ENCODE data around the gene ISYNA1.

ISYNA1 gene

DNA sequence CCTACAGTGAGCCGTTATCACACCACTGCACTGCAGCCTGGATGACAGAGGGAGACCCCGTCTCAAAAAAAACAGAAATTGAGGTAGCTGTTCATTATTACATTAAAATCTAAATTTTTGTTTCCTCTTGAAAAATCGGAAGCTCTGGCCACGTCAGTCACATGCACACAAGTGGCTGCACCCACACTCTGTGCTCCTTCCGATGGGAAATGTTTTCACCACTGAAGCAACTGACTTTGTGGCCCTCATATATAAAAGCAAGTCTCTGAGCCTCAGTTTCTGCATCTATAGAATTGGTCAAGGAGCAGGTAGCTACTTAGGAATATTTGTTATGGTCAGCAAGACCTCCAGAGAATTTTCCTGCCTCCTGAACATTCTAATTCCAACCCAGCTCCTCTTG lies 45.0 kb downstream of the ISYNA1 start:
- Histone ChIP-seq H3K27ac (ENCODE audit: low read depth, low read length) (no peak overlapping the region), H3K18ac (ENCODE audit: low read length) (no peak overlapping the region), H3K4me2 (ENCODE audit: low read length) (no peak overlapping the region), H2BK15ac (replicated peaks; ENCODE audit: low read depth) (no peak overlapping the region), H4K8ac (ENCODE audit: low read depth, low read length) (no peak overlapping the region), H3K27me3 (ENCODE audit: insufficient read depth, low read length, poor library complexity) (no peaks in the 10 kb centered on the region), H3K56ac (ENCODE audit: low read length) (no peak overlapping the region), H3K79me2 (ENCODE audit: control insufficient read depth, insufficient read depth, low read length) (no peaks in the 10 kb centered on the region), H3K23ac (ENCODE audit: low read length) (no peak overlapping the region), H3K4ac (ENCODE audit: low read depth, low read length) (no peak overlapping the region), H3K36me3 (ENCODE audit: control insufficient read depth, insufficient read depth, low read length) (no peaks in the 10 kb centered on the region), H3K4me3 (ENCODE audit: low read length) (no peak overlapping the region), H2BK120ac (ENCODE audit: low read depth, low read length) (no peak overlapping the region), H2BK5ac (ENCODE audit: low read length) (no peak overlapping the region), H3K79me1 (ENCODE audit: low read length) (no peaks in the 10 kb centered on the region), H2AK5ac (ENCODE audit: low read length) (no peak overlapping the region), H3K4me1 (ENCODE audit: control insufficient read depth, low read depth, low read length) (no peaks in the 10 kb centered on the region), H4K5ac (ENCODE audit: low read length) (no peak overlapping the region), H3K9ac (ENCODE audit: low read length) (no peak overlapping the region)
- DNase-seq = no peak
- no CpG with 5 or more reads among the region's 5 CpGs for WGBS (ENCODE audit: extremely low coverage, insufficient coverage, low lambda C conversion rate)

DNA sequence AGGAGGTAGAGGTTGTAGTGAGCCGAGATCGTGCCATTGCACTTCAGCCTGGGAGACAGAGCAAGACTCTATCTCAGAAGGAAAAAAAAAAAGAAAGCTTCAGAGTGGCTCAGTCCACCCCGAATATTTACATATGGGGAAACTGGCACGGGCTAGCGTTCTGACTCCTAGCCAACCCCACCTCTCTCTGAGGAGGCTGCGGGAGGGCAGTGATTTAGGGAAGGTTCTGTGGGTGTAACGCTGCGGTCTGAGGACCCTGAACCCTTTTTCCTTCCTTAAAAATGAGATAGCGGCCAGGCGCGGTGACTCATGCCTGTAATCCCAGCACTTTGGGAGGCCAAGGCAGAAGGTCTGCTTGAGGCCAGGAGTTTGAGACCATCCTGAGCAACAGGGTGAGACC lies 45.5 kb downstream of the ISYNA1 start:
- Histone ChIP-seq H3K27me3 (ENCODE audit: insufficient read depth, low read length, poor library complexity) (no peaks in the 10 kb centered on the region), H3K27ac (ENCODE audit: low read depth, low read length) (no peak overlapping the region), H2AK5ac (ENCODE audit: low read length) (no peak overlapping the region), H3K4ac (ENCODE audit: low read depth, low read length) (no peak overlapping the region), H2BK120ac (ENCODE audit: low read depth, low read length) (no peak overlapping the region), H3K56ac (ENCODE audit: low read length) (no peak overlapping the region), H3K79me1 (ENCODE audit: low read length) (no peaks in the 10 kb centered on the region), H3K23ac (ENCODE audit: low read length) (no peak overlapping the region), H3K36me3 (ENCODE audit: control insufficient read depth, insufficient read depth, low read length) (no peaks in the 10 kb centered on the region), H3K18ac (ENCODE audit: low read length) (no peak overlapping the region), H3K79me2 (ENCODE audit: control insufficient read depth, insufficient read depth, low read length) (no peaks in the 10 kb centered on the region), H3K4me2 (ENCODE audit: low read length) (no peak overlapping the region), H4K8ac (ENCODE audit: low read depth, low read length) (no peak overlapping the region), H2BK5ac (ENCODE audit: low read length) (no peak overlapping the region), H3K4me3 (ENCODE audit: low read length) (no peak overlapping the region), H3K4me1 (ENCODE audit: control insufficient read depth, low read depth, low read length) (no peaks in the 10 kb centered on the region), H2BK15ac (replicated peaks; ENCODE audit: low read depth) (no peak overlapping the region), H3K9ac (ENCODE audit: low read length) (no peak overlapping the region), H4K5ac (ENCODE audit: low read length) (no peak overlapping the region)
- no CpG with 5 or more reads among the region's 11 CpGs for WGBS (ENCODE audit: extremely low coverage, insufficient coverage, low lambda C conversion rate)
- DNase-seq = no peak

DNA sequence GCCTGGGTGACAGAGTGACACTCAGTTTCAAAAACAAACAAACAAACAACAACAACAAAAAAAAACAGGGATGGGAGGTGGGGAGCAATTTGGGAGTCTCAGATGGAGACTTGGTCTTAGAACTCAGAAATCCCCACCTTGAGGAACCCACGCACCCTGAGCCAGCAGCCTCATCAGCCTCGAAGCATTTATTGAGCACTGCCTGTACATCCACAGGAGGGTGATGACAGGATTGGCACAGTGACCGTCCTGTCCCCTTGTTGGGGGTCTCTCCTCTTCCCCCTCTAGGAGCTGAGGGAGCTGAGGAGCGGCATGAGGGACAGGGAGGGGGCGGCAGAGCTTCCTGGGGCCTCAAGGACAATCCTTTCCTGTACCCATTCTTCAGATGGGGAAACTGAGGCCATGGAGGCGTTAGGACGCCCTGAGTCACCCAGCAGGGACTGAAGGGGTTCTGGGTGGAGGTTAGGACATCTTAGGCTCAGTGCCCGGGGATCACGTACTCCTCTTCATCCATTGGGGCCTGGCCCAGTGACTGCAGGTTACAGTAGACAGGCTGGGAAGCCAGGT lies 46.3 kb downstream of the ISYNA1 start:
- no peak overlapping the region for H3K27ac ChIP-seq (ENCODE audit: low read depth, low read length)
- no peak overlapping the region for H2BK5ac ChIP-seq (ENCODE audit: low read length)
- H3K18ac ChIP-seq (ENCODE audit: low read length) = no peak overlapping the region
- H3K9ac ChIP-seq (ENCODE audit: low read length) = no peak overlapping the region
- no peaks in the 10 kb centered on the region for H3K27me3 ChIP-seq (ENCODE audit: insufficient read depth, low read length, poor library complexity)
- no peak for DNase-seq
- WGBS (ENCODE audit: extremely low coverage, insufficient coverage, low lambda C conversion rate) = no CpG with 5 or more reads among the region's 9 CpGs
- H3K4me1 ChIP-seq (ENCODE audit: control insufficient read depth, low read depth, low read length) = no peaks in the 10 kb centered on the region
- H2BK15ac ChIP-seq (replicated peaks; ENCODE audit: low read depth) = no peak overlapping the region
- H3K79me1 ChIP-seq (ENCODE audit: low read length) = no peaks in the 10 kb centered on the region
- H3K79me2 ChIP-seq (ENCODE audit: control insufficient read depth, insufficient read depth, low read length) = no peaks in the 10 kb centered on the region
- H3K4me3 ChIP-seq (ENCODE audit: low read length) = no peak overlapping the region
- no peaks in the 10 kb centered on the region for H3K36me3 ChIP-seq (ENCODE audit: control insufficient read depth, insufficient read depth, low read length)
- H3K23ac ChIP-seq (ENCODE audit: low read length) = no peak overlapping the region
- H4K5ac ChIP-seq (ENCODE audit: low read length) = no peak overlapping the region
- no peak overlapping the region for H3K4ac ChIP-seq (ENCODE audit: low read depth, low read length)
- H3K56ac ChIP-seq (ENCODE audit: low read length) = no peak overlapping the region
- no peak overlapping the region for H3K4me2 ChIP-seq (ENCODE audit: low read length)
- H2AK5ac ChIP-seq (ENCODE audit: low read length) = no peak overlapping the region
- no peak overlapping the region for H2BK120ac ChIP-seq (ENCODE audit: low read depth, low read length)
- H4K8ac ChIP-seq (ENCODE audit: low read depth, low read length) = no peak overlapping the region

DNA sequence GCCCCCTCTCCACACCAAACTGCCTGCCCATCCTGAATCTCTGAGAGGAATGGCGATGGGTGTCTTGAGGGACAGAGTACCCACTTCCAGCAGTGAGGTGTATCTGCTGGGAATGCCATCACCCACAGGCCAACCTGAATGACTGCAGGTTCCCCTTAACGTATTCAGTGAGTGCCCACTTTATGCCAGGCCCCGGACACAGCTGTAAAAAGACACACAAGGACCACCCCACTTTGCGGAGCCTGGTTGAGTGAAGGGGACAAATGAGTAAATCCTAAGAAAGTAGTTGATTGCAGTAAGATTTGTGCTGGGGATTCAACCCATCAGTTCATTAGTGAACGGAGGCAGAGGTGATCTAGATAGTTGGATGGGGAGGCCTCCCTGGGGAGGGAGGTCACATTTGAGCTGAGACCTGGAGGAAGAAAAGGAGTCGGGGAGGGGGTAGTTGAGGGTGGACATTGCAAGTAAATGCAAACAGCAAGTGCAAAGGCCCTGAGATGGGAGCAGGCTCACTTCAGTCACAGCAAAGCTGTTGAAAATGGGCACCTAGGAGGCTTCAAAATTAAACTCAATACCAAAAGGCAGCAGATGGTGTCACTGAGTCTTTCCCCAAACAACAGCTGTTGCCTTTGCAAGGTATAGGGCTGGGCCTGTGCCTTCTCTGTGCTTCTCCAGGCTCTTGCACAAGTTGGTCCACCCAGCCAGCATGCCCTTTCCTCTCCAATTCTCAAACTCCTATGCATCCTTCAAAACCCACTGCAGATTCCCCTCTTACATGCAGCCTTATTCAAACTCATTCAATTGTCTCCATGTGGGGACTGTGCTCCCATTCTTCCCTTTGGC lies 47.6 kb downstream of the ISYNA1 start:
- Histone ChIP-seq H4K8ac (ENCODE audit: low read depth, low read length) (no peak overlapping the region), H3K27ac (ENCODE audit: low read depth, low read length) (no peak overlapping the region), H2BK15ac (replicated peaks; ENCODE audit: low read depth) (no peak overlapping the region), H3K79me2 (ENCODE audit: control insufficient read depth, insufficient read depth, low read length) (no peaks in the 10 kb centered on the region), H3K9ac (ENCODE audit: low read length) (no peak overlapping the region), H2BK120ac (ENCODE audit: low read depth, low read length) (no peak overlapping the region), H4K5ac (ENCODE audit: low read length) (no peak overlapping the region), H3K4me2 (ENCODE audit: low read length) (no peak overlapping the region), H3K27me3 (ENCODE audit: insufficient read depth, low read length, poor library complexity) (no peaks in the 10 kb centered on the region), H2AK5ac (ENCODE audit: low read length) (no peak overlapping the region), H3K4ac (ENCODE audit: low read depth, low read length) (no peak overlapping the region), H3K36me3 (ENCODE audit: control insufficient read depth, insufficient read depth, low read length) (no peaks in the 10 kb centered on the region), H3K56ac (ENCODE audit: low read length) (no peak overlapping the region), H3K4me3 (ENCODE audit: low read length) (no peak overlapping the region), H2BK5ac (ENCODE audit: low read length) (no peak overlapping the region), H3K18ac (ENCODE audit: low read length) (no peak overlapping the region), H3K79me1 (ENCODE audit: low read length) (no peaks in the 10 kb centered on the region), H3K4me1 (ENCODE audit: control insufficient read depth, low read depth, low read length) (no peaks in the 10 kb centered on the region), H3K23ac (ENCODE audit: low read length) (no peak overlapping the region)
- WGBS (ENCODE audit: extremely low coverage, insufficient coverage, low lambda C conversion rate) = no CpG with 5 or more reads among the region's 6 CpGs
- DNase-seq = no peak

DNA sequence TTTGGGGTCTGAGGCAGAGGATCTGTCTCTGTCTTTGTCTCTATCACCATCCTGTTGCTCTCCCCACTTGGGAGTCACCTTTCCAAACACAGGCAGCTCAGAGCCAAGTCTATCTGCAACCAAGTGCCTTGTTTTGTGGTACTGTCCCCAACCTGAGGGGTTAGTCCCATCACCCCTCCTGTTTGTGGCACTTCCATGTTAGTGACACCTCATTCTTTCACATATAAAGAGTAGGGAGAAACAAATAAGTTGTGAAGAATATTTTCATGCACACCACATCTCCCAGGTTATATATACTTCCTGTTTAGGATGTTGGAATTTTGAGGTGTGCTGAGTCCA lies 48.2 kb downstream of the ISYNA1 start:
- Histone ChIP-seq H3K18ac (ENCODE audit: low read length) (no peak overlapping the region), H2BK15ac (replicated peaks; ENCODE audit: low read depth) (no peak overlapping the region), H3K4me2 (ENCODE audit: low read length) (no peak overlapping the region), H3K79me2 (ENCODE audit: control insufficient read depth, insufficient read depth, low read length) (no peaks in the 10 kb centered on the region), H3K27me3 (ENCODE audit: insufficient read depth, low read length, poor library complexity) (no peaks in the 10 kb centered on the region), H3K4ac (ENCODE audit: low read depth, low read length) (no peak overlapping the region), H2BK120ac (ENCODE audit: low read depth, low read length) (no peak overlapping the region), H3K36me3 (ENCODE audit: control insufficient read depth, insufficient read depth, low read length) (no peaks in the 10 kb centered on the region), H3K23ac (ENCODE audit: low read length) (no peak overlapping the region), H3K79me1 (ENCODE audit: low read length) (no peaks in the 10 kb centered on the region), H3K27ac (ENCODE audit: low read depth, low read length) (no peak overlapping the region), H2AK5ac (ENCODE audit: low read length) (no peak overlapping the region), H3K9ac (ENCODE audit: low read length) (no peak overlapping the region), H4K8ac (ENCODE audit: low read depth, low read length) (no peak overlapping the region), H3K4me3 (ENCODE audit: low read length) (no peak overlapping the region), H4K5ac (ENCODE audit: low read length) (no peak overlapping the region), H3K4me1 (ENCODE audit: control insufficient read depth, low read depth, low read length) (no peaks in the 10 kb centered on the region), H3K56ac (ENCODE audit: low read length) (no peak overlapping the region), H2BK5ac (ENCODE audit: low read length) (no peak overlapping the region)
- DNase-seq = no peak
